WTC11 (cell line): ENCODE results near the gene ORC3. TPM values are rescaled to one million over a fixed set of nuclear protein-coding genes. Genes with fewer than 3 reads are reported as not detected.

Experiments used
- ATAC-seq: fragments of 200-7000 bp; cut with Tn5 transposase; 2 replicates; pipeline ENCODE4 v1.10.0; 2021; ENCODE audit warnings: mild to moderate bottlenecking, moderate library complexity
- CTCF ChIA-PET: fragments of 300-600 bp; sonication (Branson Sonifier 250); formaldehyde crosslinking; loops from one replicate; lab custom pipeline; 2021; ENCODE audit warnings: antibody characterized with exemption; lab: Charles Lee
- POLR2A ChIA-PET: fragments of 350-600 bp; sonication (Branson Sonifier 250); formaldehyde crosslinking; loops from one replicate; lab custom pipeline; 2021; ENCODE audit warnings: antibody characterized with exemption; lab: Charles Lee
- DNase-seq: peaks from one replicate; pipeline ENCODE4 v3.0.0; 2021; ENCODE audit warnings: low spot score
- H3K27ac Mint-ChIP-seq: 2 replicates; pipeline ENCODE4 v1.8.0; 2021; ENCODE audit warnings: mixed read lengths
- H3K27me3 Mint-ChIP-seq: 2 replicates; pipeline ENCODE4 v1.8.0; 2021; ENCODE audit warnings: low read depth, mild to moderate bottlenecking, moderate library complexity, mixed read lengths
- H3K36me3 Mint-ChIP-seq: 2 replicates; pipeline ENCODE4 v1.8.0; 2021; ENCODE audit warnings: mixed read lengths
- H3K4me1 Mint-ChIP-seq: 2 replicates; pipeline ENCODE4 v1.8.0; 2022; ENCODE audit warnings: mixed read lengths
- H3K4me3 Mint-ChIP-seq: 2 replicates; pipeline ENCODE4 v1.8.0; 2021; ENCODE audit warnings: mild to moderate bottlenecking, moderate library complexity, mixed read lengths
- H3K9me3 Mint-ChIP-seq: 2 replicates; pipeline ENCODE4 v1.8.0; 2021; ENCODE audit warnings: mixed read lengths
- AR ChIP-seq: fragments of 250-450 bp; sonication (Bioruptor Pico); IDR thresholded peaks from 2 replicates; pipeline ENCODE4 v1.9.0; 2021; ENCODE audit warnings: mild to moderate bottlenecking
- ESRRA ChIP-seq: sonication (generic); formaldehyde crosslinking; IDR thresholded peaks from 2 replicates; pipeline ENCODE4 v1.8.1; 2022; ENCODE audit warnings: mild to moderate bottlenecking, missing genetic modification reagents, borderline replicate concordance
- FOXP1 ChIP-seq: sonication (generic); formaldehyde crosslinking; IDR thresholded peaks from 2 replicates; pipeline ENCODE4 v1.8.0; 2022; ENCODE audit warnings: missing genetic modification reagents, mild to moderate bottlenecking, moderate library complexity, borderline replicate concordance
- JAZF1 ChIP-seq: fragments of 250-450 bp; sonication (Bioruptor Pico); IDR thresholded peaks from 2 replicates; pipeline ENCODE4 v1.9.0; 2021; ENCODE audit warnings: moderate library complexity, mild to moderate bottlenecking, inconsistent platforms
- KAT7 ChIP-seq: sonication (generic); formaldehyde crosslinking; IDR thresholded peaks from 2 replicates; pipeline ENCODE4 v1.8.1; 2023; ENCODE audit warnings: missing genetic modification reagents, mild to moderate bottlenecking, borderline replicate concordance
- NR2C2 ChIP-seq: sonication (generic); formaldehyde crosslinking; IDR thresholded peaks from 2 replicates; pipeline ENCODE4 v1.8.0; 2022; ENCODE audit warnings: mild to moderate bottlenecking, missing genetic modification reagents
- OVOL2 ChIP-seq: fragments of 250-450 bp; sonication (Bioruptor Pico); IDR thresholded peaks from 2 replicates; pipeline ENCODE4 v1.9.0; 2021; ENCODE audit warnings: mild to moderate bottlenecking, borderline replicate concordance
- RELA ChIP-seq: sonication (generic); formaldehyde crosslinking; IDR thresholded peaks from 2 replicates; pipeline ENCODE4 v1.8.1; 2022; ENCODE audit warnings: missing genetic modification reagents, mild to moderate bottlenecking, borderline replicate concordance
- TEAD1 ChIP-seq: sonication (generic); formaldehyde crosslinking; IDR thresholded peaks from 2 replicates; pipeline ENCODE4 v1.8.0; 2022; ENCODE audit warnings: mild to moderate bottlenecking, missing genetic modification reagents
- USF1 ChIP-seq: sonication (generic); formaldehyde crosslinking; IDR thresholded peaks from 2 replicates; pipeline ENCODE4 v1.8.0; 2022; ENCODE audit warnings: mild to moderate bottlenecking, missing genetic modification reagents
- ZBTB21 ChIP-seq: sonication (generic); formaldehyde crosslinking; IDR thresholded peaks from 2 replicates; pipeline ENCODE4 v1.8.1; 2023; ENCODE audit warnings: mild to moderate bottlenecking, missing genetic modification reagents, borderline replicate concordance
- ZNF121 ChIP-seq: sonication (generic); formaldehyde crosslinking; IDR thresholded peaks from 2 replicates; pipeline ENCODE4 v1.8.0; 2023; ENCODE audit warnings: missing genetic modification reagents
- ZNF138 ChIP-seq: sonication (generic); formaldehyde crosslinking; conservative IDR thresholded peaks from 2 replicates; pipeline ENCODE4 v1.8.1; 2022; ENCODE audit warnings: mild to moderate bottlenecking, moderate library complexity, missing genetic modification reagents
- ZNF219 ChIP-seq: sonication (generic); formaldehyde crosslinking; IDR thresholded peaks from 2 replicates; pipeline ENCODE4 v1.8.0; 2023; ENCODE audit warnings: missing genetic modification reagents, mild to moderate bottlenecking, borderline replicate concordance
- ZNF232 ChIP-seq: sonication (generic); formaldehyde crosslinking; IDR thresholded peaks from 2 replicates; pipeline ENCODE4 v1.8.0; 2022; ENCODE audit warnings: mild to moderate bottlenecking, missing genetic modification reagents
- ZNF263 ChIP-seq: sonication (generic); formaldehyde crosslinking; IDR thresholded peaks from 2 replicates; pipeline ENCODE4 v1.8.1; 2022; ENCODE audit warnings: low read depth, mild to moderate bottlenecking, moderate library complexity, missing genetic modification reagents
- ZNF423 ChIP-seq: fragments of 250-450 bp; sonication (Bioruptor Pico); IDR thresholded peaks from 2 replicates; pipeline ENCODE4 v2.1.2; 2022; ENCODE audit warnings: mild to moderate bottlenecking, moderate library complexity
- total RNA-seq: library from RNA; stranded (reverse); gene quantifications from 3 replicates; pipeline ENCODE4 v1.2.3, GENCODE V29; 2021
- TF ChIP-seq, protein P1 (sequence below): sonication (generic); formaldehyde crosslinking; IDR thresholded peaks from 2 replicates; pipeline ENCODE4 v1.8.1; 2023; ENCODE audit warnings: mild to moderate bottlenecking, missing genetic modification reagents, borderline replicate concordance
- TF ChIP-seq, protein P2 (sequence below): sonication (generic); formaldehyde crosslinking; IDR thresholded peaks from 2 replicates; pipeline ENCODE4 v1.8.1; 2023; ENCODE audit warnings: mild to moderate bottlenecking, missing genetic modification reagents
- TF ChIP-seq, protein P3 (sequence below): sonication (generic); formaldehyde crosslinking; IDR thresholded peaks from 2 replicates; pipeline ENCODE4 v1.8.1; 2022; ENCODE audit warnings: mild to moderate bottlenecking, moderate library complexity, missing genetic modification reagents

The ORC3 gene
- total RNA-seq, 1 experiment from 2014 or later = 50.7 TPM

- TF ChIP-seq, protein P1, sequence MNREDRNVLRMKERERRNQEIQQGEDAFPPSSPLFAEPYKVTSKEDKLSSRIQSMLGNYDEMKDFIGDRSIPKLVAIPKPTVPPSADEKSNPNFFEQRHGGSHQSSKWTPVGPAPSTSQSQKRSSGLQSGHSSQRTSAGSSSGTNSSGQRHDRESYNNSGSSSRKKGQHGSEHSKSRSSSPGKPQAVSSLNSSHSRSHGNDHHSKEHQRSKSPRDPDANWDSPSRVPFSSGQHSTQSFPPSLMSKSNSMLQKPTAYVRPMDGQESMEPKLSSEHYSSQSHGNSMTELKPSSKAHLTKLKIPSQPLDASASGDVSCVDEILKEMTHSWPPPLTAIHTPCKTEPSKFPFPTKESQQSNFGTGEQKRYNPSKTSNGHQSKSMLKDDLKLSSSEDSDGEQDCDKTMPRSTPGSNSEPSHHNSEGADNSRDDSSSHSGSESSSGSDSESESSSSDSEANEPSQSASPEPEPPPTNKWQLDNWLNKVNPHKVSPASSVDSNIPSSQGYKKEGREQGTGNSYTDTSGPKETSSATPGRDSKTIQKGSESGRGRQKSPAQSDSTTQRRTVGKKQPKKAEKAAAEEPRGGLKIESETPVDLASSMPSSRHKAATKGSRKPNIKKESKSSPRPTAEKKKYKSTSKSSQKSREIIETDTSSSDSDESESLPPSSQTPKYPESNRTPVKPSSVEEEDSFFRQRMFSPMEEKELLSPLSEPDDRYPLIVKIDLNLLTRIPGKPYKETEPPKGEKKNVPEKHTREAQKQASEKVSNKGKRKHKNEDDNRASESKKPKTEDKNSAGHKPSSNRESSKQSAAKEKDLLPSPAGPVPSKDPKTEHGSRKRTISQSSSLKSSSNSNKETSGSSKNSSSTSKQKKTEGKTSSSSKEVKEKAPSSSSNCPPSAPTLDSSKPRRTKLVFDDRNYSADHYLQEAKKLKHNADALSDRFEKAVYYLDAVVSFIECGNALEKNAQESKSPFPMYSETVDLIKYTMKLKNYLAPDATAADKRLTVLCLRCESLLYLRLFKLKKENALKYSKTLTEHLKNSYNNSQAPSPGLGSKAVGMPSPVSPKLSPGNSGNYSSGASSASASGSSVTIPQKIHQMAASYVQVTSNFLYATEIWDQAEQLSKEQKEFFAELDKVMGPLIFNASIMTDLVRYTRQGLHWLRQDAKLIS = no peak
- TF ChIP-seq ZNF263 (no peak), NR2C2 (CRISPR knock-in tag) (no peak), ZNF138 (CRISPR knock-in tag) (no peak), ZNF219 (CRISPR knock-in tag) (no peak), ZNF423 (no peak), ZNF121 (CRISPR knock-in tag) (no peak), USF1 (CRISPR knock-in tag) (no peak)
- TF ChIP-seq, protein P2, sequence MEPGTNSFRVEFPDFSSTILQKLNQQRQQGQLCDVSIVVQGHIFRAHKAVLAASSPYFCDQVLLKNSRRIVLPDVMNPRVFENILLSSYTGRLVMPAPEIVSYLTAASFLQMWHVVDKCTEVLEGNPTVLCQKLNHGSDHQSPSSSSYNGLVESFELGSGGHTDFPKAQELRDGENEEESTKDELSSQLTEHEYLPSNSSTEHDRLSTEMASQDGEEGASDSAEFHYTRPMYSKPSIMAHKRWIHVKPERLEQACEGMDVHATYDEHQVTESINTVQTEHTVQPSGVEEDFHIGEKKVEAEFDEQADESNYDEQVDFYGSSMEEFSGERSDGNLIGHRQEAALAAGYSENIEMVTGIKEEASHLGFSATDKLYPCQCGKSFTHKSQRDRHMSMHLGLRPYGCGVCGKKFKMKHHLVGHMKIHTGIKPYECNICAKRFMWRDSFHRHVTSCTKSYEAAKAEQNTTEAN (CRISPR knock-in tag) = no peak
- TF ChIP-seq, protein P3, sequence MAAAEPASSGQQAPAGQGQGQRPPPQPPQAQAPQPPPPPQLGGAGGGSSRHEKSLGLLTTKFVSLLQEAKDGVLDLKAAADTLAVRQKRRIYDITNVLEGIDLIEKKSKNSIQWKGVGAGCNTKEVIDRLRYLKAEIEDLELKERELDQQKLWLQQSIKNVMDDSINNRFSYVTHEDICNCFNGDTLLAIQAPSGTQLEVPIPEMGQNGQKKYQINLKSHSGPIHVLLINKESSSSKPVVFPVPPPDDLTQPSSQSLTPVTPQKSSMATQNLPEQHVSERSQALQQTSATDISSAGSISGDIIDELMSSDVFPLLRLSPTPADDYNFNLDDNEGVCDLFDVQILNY (CRISPR knock-in tag) = no peak
These were observed 3.4 kb upstream of the ORC3 start (continued) for GRCh38 chr6:87586371-87587077.

- CTCF ChIA-PET = no interaction called here
- no peak for DNase-seq
- TF ChIP-seq ZNF219 (CRISPR knock-in tag) (no peak), ZNF121 (CRISPR knock-in tag) (0 out of 2 replicates have a peak, but pooled peaks have one; percentile 11)
- TF ChIP-seq, all 79 proteins: peak for 1
- Mint-ChIP-seq H3K36me3 (peaks cover 23% of the 10 kb centered on the region), H3K4me1 (peaks cover 27% of the 10 kb centered on the region), H3K27ac (peak overlapping the region; percentile 95), H3K4me3 (peak overlapping the region; percentile 94), H3K27me3 (no peaks in the 10 kb centered on the region), H3K9me3 (peaks cover 3% of the 10 kb centered on the region; the same call in 1 of the 2 replicates)
- no peak for ATAC-seq
- POLR2A ChIA-PET = interaction anchor here (0.6 kb wide), 2 partner anchors 155 to 473 kb away, joined by 3 to 6 read pairs; no protein-coding TSS in a partner anchor
These were observed 1.1 kb upstream of the ORC3 start for GRCh38 chr6:87588756-87589407.

- ATAC-seq (no peak), DNase-seq (no peak)
- POLR2A ChIA-PET = no interaction called here
- Mint-ChIP-seq H3K4me3 (peak overlapping the region; percentile 94), H3K36me3 (peaks cover 22% of the 10 kb centered on the region), H3K27ac (peak overlapping the region; percentile 96), H3K27me3 (no peaks in the 10 kb centered on the region), H3K9me3 (peaks cover 3% of the 10 kb centered on the region; the same call in 1 of the 2 replicates), H3K4me1 (peaks cover 27% of the 10 kb centered on the region)
- CTCF ChIA-PET = no interaction called here
- TF ChIP-seq ESRRA (CRISPR knock-in tag) = no peak
- no peak for TF ChIP-seq JAZF1
- TF ChIP-seq AR (CRISPR knock-in tag) = no peak
- TF ChIP-seq KAT7 (CRISPR knock-in tag) = no peak
- no peak for TF ChIP-seq FOXP1 (CRISPR knock-in tag)
- TF ChIP-seq RELA (CRISPR knock-in tag) = no peak
- TF ChIP-seq ZNF232 = no peak
- no peak for TF ChIP-seq OVOL2 (CRISPR knock-in tag)
- TF ChIP-seq TEAD1 (CRISPR knock-in tag) = no peak
- no peak for TF ChIP-seq ZBTB21 (CRISPR knock-in tag)
These were observed 514 bp downstream of the ORC3 start for GRCh38 chr6:87590417-87590880.
